ENCODE measurements around the gene IL15RA. TPM values are rescaled to one million over a fixed set of nuclear protein-coding genes. Genes with fewer than 3 reads are reported as not detected.

The IL15RA gene
- polyA plus RNA-seq, 3 donors, result 1.2 to 2.0 (median 1.8) TPM

Other genes starting within 250 kb of the IL15RA start
- gene GDI2, start 164.1 kb downstream of the IL15RA start, polyA plus RNA-seq (ENCODE audit: insufficient read length in 3 of 3), result 100 to 1,000 TPM; 334 to 363 (median 345) TPM
- gene ANKRD16, start 87.7 kb downstream of the IL15RA start, polyA plus RNA-seq (ENCODE audit: insufficient read length in 3 of 3), result 10 to 100 TPM; 10.3 to 11.9 (median 11.7) TPM
- gene FBH1, start 87.3 kb downstream of the IL15RA start, polyA plus RNA-seq (ENCODE audit: insufficient read length in 3 of 3), result 10 to 100 TPM; 68.7 to 72.9 (median 69.4) TPM
- under 1 TPM in 1 of 3 donors, not detected in 2; 0.17 TPM for gene IL2RA, start 84.8 kb upstream of the IL15RA start, polyA plus RNA-seq (ENCODE audit: insufficient read length in 3 of 3)
- 100 to 1,000 TPM; 140 to 154 (median 141) TPM for gene RBM17, start 111.5 kb upstream of the IL15RA start, polyA plus RNA-seq (ENCODE audit: insufficient read length in 3 of 3)
- gene PFKFB3, start 225.4 kb upstream of the IL15RA start, polyA plus RNA-seq (ENCODE audit: insufficient read length in 3 of 3), result 10 to 100 TPM; 27.7 to 33.9 (median 31.0) TPM

Data from right renal cortex interstitium (tissue), 3 donors.